ENCODE results near the gene CES2. TPM values are rescaled to one million over a fixed set of nuclear protein-coding genes. Genes with fewer than 3 reads are reported as not detected.
A peak's percentile ranks its signal among the peaks of the same experiment; 100 is the strongest.

CES2 gene
- total RNA-seq = 100 to 1,000 TPM; 180 to 566 (median 456) TPM
- long read RNA-seq, donor 1, transcript CES2-202 (12 exons, 3,868 nt) = minor isoform, 24 of 454 reads
- long read RNA-seq, donor 1, transcript CES2-211 (12 exons, 3,391 nt) = minor isoform, 8 of 454 reads
- long read RNA-seq, donor 1, transcript CES2-201 (12 exons, 3,927 nt) = major isoform, 346 of 454 reads
- long read RNA-seq, donor 1, partial matches to known transcripts = 43 of 454 reads
- long read RNA-seq, donor 1, other reads (novel, unspliced or antisense) = 33 of 454 reads
- long read RNA-seq, donor 2, transcript CES2-202 (12 exons, 3,868 nt) = minor isoform, 71 of 752 reads
- long read RNA-seq, donor 2, transcript CES2-201 (12 exons, 3,927 nt) = major isoform, 579 of 752 reads
- long read RNA-seq, donor 2, partial matches to known transcripts = 47 of 752 reads
- long read RNA-seq, donor 2, other reads (novel, unspliced or antisense) = 53 of 752 reads

GRCh38 chr16:66935314-66936011 lies at the start of gene CES2:
Gene CES2 (plus strand): TSS chr16:66935516. CDS start chr16:66935636, 120 bp downstream.
- TF ChIP-seq CTCF (IDR thresholded peaks at IDR 0.05) = no peak
- H3K36me3 ChIP-seq (ENCODE audit: low read depth) = peaks cover 4% of the 10 kb centered on the region
- H3K4me1 ChIP-seq (ENCODE audit: low read depth) = peaks cover 41% of the 10 kb centered on the region
- peak; percentile 83 for ATAC-seq
- intact Hi-C loops (cut with DNase I, micrococcal nuclease) = no loop called here
- H3K9me3 ChIP-seq = no peaks in the 10 kb centered on the region
- peak within 1 kb of the TSS; percentile 98 for H3K4me3 ChIP-seq
- peak; percentile 91 to 93 (median 93) for DNase-seq

GRCh38 chr16:66886321-66886720 lies 49.0 kb upstream of the CES2 start:
- intact Hi-C loops (cut with DNase I, micrococcal nuclease) = no loop called here
- no peak for ATAC-seq
- Histone ChIP-seq H3K9me3 (no peaks in the 10 kb centered on the region), H3K36me3 (ENCODE audit: low read depth) (no peaks in the 10 kb centered on the region), H3K4me3 (no peak overlapping the region), H3K4me1 (ENCODE audit: low read depth) (peaks cover 2% of the 10 kb centered on the region)
- no peak for DNase-seq
- TF ChIP-seq CTCF (IDR thresholded peaks at IDR 0.05) = no peak

- Histone ChIP-seq H3K4me1 (ENCODE audit: low read depth) (no peaks in the 10 kb centered on the region), H3K36me3 (ENCODE audit: low read depth) (no peaks in the 10 kb centered on the region), H3K4me3 (no peak overlapping the region), H3K9me3 (no peaks in the 10 kb centered on the region)
- ATAC-seq = no peak
- no peak for TF ChIP-seq CTCF (IDR thresholded peaks at IDR 0.05)
- no peak for DNase-seq
- intact Hi-C loops (cut with DNase I, micrococcal nuclease) = no loop called here
These were observed 48.4 kb upstream of the CES2 start for GRCh38 chr16:66886914-66887313.

GRCh38 chr16:66888647-66889615 lies 46.4 kb upstream of the CES2 start:
- no peak for TF ChIP-seq CTCF (IDR thresholded peaks at IDR 0.05)
- Histone ChIP-seq H3K36me3 (ENCODE audit: low read depth) (no peaks in the 10 kb centered on the region), H3K4me3 (no peak overlapping the region), H3K4me1 (ENCODE audit: low read depth) (no peaks in the 10 kb centered on the region), H3K9me3 (no peaks in the 10 kb centered on the region)
- ATAC-seq (no peak), DNase-seq (no peak)
- intact Hi-C loops (cut with DNase I, micrococcal nuclease) = no loop called here

- no peak for DNase-seq
- TF ChIP-seq CTCF (IDR thresholded peaks at IDR 0.05) = no peak
- Histone ChIP-seq H3K9me3 (no peaks in the 10 kb centered on the region), H3K4me1 (ENCODE audit: low read depth) (no peaks in the 10 kb centered on the region), H3K4me3 (no peak overlapping the region), H3K36me3 (ENCODE audit: low read depth) (no peaks in the 10 kb centered on the region)
- intact Hi-C loops (cut with DNase I, micrococcal nuclease) = loop anchor here in 1 of 2 donors (5.0 kb wide), 1 partner anchor 38 kb away; the partner anchor contains the start of gene RRAD
- no peak for ATAC-seq
These were observed 45.7 kb upstream of the CES2 start for GRCh38 chr16:66889622-66890021.

All from mucosa of descending colon (tissue), 3 donors.